Skin epidermis (tissue), 12 donors: ENCODE measurements around the gene CSMD2.

ENCODE experiments used
- H3K27ac ChIP-seq, 21 experiments: fragments of 200-600 bp; sonication (generic) in 11 of 21; one replicate each; pipeline ENCODE4 v1.5.0; 2020; ENCODE audit warnings: mild to moderate bottlenecking in 3 of 21, inconsistent platforms in 2 of 21, moderate library complexity in 2 of 21
- H3K4me3 ChIP-seq, 7 experiments: fragments of 200-600 bp; sonication (generic) in 2 of 7; one replicate each; pipeline ENCODE4 v1.5.0; 2020; ENCODE audit warnings: inconsistent platforms in 2 of 7, mild to moderate bottlenecking in 2 of 7, moderate library complexity in 1 of 7

Gene CSMD2

DNA sequence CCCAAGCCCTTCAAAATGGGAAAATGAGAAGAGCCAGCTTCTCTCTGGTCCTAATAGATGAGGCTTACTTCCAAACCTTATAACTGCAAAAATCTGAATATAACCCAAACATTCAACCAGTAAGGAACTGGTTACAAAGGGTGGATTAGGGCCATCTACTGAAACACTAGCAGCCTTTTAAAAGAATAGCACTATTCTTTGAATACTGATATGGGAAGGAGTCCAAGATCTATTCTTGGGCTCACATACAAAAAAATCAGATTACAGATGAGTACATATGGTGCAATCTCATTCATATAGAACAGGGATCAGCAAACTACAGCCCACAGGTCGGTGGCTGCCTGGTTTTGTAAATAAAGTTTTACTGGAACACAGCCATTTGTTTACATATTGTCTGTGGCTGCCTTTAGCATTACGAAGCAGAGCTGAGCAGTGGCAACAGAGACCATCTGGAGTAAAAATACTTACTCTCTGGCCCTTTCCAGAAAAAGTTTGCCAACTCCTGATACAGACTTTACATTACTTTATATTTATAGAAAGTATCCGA, 524.8 kb downstream of the CSMD2 start:
- no peak overlapping the region for H3K4me3 ChIP-seq
- no peak overlapping the region for H3K27ac ChIP-seq

DNA sequence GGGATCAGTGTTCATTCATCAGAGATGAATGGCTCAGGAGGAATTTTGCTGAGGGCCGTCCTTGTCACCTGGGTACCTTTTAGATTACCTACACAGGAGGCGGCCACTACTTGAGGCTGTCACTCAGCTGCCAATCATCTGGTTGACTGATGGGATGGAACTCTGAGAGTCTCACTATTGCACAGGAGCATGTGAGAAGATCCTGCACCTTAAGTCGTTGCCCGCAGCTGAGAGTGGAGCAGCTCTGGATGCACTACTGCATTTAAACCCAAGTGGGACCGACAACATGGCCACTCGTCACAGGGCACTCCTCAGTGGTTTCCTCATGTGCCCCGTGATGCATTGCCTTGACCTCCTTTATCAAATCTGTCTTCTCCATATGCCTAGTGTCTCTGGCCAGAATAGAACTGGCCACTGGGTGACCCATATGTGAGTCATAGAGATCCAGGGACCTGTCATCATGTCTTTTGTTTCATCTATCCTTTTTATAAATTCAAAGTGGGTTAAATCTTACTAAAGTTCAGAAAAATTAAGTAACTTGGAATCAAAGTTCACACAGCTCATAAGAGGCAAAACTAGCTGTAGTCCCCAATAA, 527.1 kb downstream of the CSMD2 start:
- H3K27ac ChIP-seq: no peak overlapping the region
- H3K4me3 ChIP-seq: no peak overlapping the region

GRCh38 chr1:33636209-33636608, 528.8 kb downstream of the CSMD2 start:
- Histone ChIP-seq H3K27ac (no peak overlapping the region), H3K4me3 (no peak overlapping the region)

- no peak overlapping the region for H3K27ac ChIP-seq
- no peak overlapping the region for H3K4me3 ChIP-seq
Measured at GRCh38 chr1:33635336-33636012, 529.6 kb downstream of the CSMD2 start.

DNA sequence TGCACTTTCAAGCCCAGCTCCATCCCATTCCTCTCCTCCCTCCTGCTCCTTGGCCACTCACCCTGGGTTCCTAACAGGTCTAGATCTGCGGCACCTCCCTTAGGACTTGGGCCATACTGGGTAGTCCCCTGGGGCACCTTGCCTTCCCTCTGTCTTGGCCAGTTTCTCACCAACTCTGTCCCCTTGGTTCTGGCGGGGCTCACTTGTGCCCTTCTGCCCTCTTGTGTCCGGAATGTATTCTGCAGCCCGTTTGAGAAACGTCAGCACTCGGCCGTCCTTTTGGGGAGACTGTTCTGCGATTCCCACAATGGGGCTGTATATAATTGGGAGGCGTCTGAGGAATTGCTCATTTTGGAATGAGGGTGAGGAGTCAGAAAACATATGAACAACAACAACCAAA, 530.2 kb downstream of the CSMD2 start:
- Histone ChIP-seq H3K27ac (no peak overlapping the region), H3K4me3 (no peak overlapping the region)

GRCh38 chr1:33634143-33634542, 530.9 kb downstream of the CSMD2 start:
- Histone ChIP-seq H3K4me3 (no peak overlapping the region), H3K27ac (no peak overlapping the region)

DNA sequence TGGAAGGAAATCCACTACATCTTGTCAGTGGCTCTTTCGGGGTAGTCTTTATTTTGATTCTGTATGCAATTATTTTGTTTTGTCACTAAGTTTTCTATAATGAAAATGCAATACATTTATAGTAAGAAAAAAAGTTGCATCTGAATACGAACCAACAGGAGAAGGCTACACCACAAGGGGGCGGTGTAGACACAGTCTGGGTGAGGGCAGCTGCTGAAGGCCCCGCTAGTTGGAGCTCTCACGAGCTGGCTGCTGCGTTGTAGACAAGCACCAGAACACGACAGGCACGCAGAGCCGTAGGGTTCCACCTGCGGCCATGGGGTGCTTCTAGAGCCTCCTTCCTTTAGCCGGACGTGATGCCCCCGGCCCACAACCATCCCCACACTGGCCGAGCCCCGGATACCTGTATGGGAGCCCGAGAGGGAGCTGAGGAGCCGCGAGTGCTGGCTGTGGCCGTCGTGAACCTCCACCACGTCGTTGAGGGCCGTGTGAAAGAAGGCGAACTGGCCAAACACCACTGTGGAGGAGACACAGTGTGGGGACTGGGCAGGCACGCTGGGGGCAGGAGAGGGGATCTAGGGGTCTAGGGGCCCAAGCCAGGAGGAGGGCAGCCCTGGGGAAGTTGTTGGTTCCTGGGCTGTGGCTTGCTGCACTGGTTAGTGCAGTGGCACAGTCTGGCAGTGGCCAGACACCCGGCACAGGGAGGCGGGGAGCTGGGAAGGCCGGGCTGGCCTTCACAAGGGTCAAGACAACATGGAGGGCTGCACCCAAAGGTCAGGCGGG, 531.8 kb downstream of the CSMD2 start:
- Histone ChIP-seq H3K27ac (no peak overlapping the region), H3K4me3 (no peak overlapping the region)

- Histone ChIP-seq H3K4me3 (no peak overlapping the region), H3K27ac (no peak overlapping the region)
Measured at GRCh38 chr1:33630686-33631085, 534.3 kb downstream of the CSMD2 start.

GRCh38 chr1:33626801-33627200, 538.2 kb downstream of the CSMD2 start:
- Histone ChIP-seq H3K4me3 (no peak overlapping the region), H3K27ac (no peak overlapping the region)

- Histone ChIP-seq H3K27ac (no peak overlapping the region), H3K4me3 (no peak overlapping the region)
Measured at GRCh38 chr1:33624991-33625870, 539.8 kb downstream of the CSMD2 start.

DNA sequence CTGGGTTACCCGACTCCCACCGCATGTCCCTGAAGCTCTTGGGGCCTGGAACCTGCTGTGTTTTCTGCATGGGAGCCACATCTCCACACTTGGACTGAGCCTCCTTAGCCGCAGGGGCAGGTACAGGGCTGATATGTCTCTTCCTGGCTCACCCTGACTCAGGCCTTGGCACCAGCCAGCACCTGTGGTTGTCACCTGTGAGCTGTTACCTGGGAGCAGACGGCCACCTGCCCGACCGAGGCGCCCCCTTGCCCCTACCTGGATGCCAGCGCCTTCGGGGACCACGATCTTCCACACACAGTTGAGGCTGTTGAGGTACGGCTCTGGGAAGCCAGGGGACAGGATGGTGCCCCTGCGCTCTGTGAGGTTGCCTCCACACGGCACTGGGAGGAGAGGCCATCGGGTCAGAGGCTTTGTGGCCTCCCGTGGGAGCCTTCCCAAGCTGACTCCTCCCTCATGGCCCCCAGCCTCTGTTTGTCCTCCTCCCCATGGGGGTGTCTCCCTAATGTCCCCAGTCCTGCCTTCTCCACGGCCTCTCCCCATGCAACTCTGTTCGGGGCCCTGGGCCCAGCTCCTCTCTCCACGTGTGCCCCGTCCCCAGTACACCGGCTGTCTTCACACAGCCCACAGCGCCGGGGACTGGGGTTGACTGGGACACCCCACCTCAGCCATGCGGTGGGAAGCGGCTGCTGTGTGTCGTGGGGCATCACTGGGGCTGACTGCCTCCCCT, 540.6 kb downstream of the CSMD2 start:
- H3K4me3 ChIP-seq: no peak overlapping the region
- H3K27ac ChIP-seq: no peak overlapping the region

DNA sequence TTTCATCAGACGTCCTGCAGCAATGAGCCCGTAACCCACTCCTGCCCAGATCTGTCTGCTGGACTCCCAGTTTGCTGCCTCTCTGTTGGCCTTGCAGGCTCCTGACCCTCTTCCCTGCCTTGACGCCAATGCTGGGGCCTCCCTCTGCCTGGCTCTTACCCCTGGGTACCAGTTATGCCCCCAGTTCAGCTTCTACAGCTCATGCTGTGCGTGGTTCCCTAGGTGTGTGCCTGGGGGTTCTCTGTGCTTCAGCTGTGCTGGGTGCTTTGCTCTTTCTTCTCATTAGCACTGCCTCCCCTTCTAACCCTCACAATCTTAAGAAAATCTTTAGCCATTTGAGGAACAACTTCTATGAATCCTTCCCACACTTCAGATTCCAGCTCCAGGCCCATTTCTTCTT, 541.2 kb downstream of the CSMD2 start:
- Histone ChIP-seq H3K27ac (no peak overlapping the region), H3K4me3 (no peak overlapping the region)

- Histone ChIP-seq H3K27ac (no peak overlapping the region), H3K4me3 (no peak overlapping the region)
Measured at GRCh38 chr1:33622757-33623156, 542.3 kb downstream of the CSMD2 start.

DNA sequence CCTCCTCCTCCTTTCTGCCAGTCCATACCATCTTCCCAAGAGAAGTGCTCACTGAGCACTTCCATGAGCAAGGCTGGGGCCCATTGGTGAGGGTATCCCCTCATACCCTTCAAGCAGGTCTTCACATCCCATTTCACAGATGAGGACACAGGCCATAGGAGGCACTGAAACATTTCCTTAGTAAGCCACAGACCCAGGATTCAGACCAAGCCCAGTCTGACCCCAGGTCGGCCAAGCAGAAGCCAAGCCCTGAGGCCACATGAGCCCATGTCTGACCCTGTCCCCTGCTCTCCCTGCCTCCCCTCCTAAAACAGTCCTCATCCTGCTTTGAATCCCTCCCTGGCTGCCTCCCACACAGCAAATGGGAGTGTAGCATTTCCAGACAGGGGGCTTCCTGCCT, 546.4 kb downstream of the CSMD2 start:
- H3K4me3 ChIP-seq: no peak overlapping the region
- no peak overlapping the region for H3K27ac ChIP-seq

DNA sequence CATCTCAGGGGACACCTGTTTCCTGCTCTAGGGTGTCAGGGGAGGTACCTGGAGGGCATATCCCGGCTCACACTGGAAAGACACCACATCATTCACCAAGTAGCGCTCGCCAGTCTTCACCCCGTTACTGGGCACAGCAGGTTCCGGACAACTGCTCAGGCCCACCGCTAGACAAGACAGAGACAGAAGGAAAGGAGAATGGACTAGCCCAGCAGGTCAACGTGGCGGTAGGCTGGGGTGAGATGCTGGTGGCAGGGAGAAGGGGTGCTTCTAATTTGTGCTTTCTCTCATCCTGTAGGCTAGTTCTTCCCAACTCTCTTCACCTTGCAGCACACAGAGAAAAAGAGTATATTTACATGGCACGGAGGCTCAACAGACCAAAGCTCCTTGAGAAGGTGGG, 547.6 kb downstream of the CSMD2 start:
- Histone ChIP-seq H3K4me3 (no peak overlapping the region), H3K27ac (no peak overlapping the region)

DNA sequence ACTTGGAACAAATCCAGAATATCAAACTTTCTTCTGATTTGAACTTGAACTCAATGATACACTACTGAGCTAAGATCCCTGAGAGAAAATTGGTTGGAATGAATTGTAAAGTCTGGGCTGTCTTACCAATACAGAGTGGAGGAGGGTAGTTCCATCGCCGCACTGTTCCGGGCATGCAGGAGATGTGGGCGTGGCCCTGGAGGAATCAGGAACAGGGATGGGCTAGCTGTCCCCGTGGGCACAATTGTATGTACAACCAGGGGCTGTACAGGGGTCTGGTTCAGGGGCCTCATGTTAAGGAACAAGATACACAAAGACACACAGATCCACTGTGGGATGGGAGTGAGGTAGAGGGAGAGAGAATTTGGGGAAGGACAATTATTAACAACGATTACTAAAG, 548.2 kb downstream of the CSMD2 start:
- Histone ChIP-seq H3K27ac (no peak overlapping the region), H3K4me3 (no peak overlapping the region)

- Histone ChIP-seq H3K27ac (no peak overlapping the region), H3K4me3 (no peak overlapping the region)
Measured at GRCh38 chr1:33615546-33615945, 549.5 kb downstream of the CSMD2 start.

- Histone ChIP-seq H3K4me3 (no peak overlapping the region), H3K27ac (no peak overlapping the region)
Measured at GRCh38 chr1:33610864-33611455, 554.1 kb downstream of the CSMD2 start.

GRCh38 chr1:33610391-33610790, 554.6 kb downstream of the CSMD2 start:
- no peak overlapping the region for H3K27ac ChIP-seq
- no peak overlapping the region for H3K4me3 ChIP-seq
